ENCODE results near the gene ZNF784.

Gene ZNF784

GRCh38 chr19:55603581-55604292 lies 20.6 kb downstream of the ZNF784 start:
- Histone ChIP-seq H3K27ac (ENCODE audit: poor library complexity, severe bottlenecking) (peak overlapping the region; percentile 93), H3K4me1 (ENCODE audit: insufficient read depth, poor library complexity, severe bottlenecking) (peaks cover 15% of the 10 kb centered on the region), H3K4me3 (ENCODE audit: severe bottlenecking) (no peak overlapping the region), H3K36me3 (ENCODE audit: low read depth) (peaks cover 15% of the 10 kb centered on the region), H3K27me3 (ENCODE audit: insufficient read depth, poor library complexity, severe bottlenecking) (no peaks in the 10 kb centered on the region), H3K9me3 (ENCODE audit: severe bottlenecking) (no peaks in the 10 kb centered on the region)
- TF ChIP-seq CTCF (IDR thresholded peaks at IDR 0.05; ENCODE audit: poor library complexity, severe bottlenecking) = no peak
- ATAC-seq (ENCODE audit: low read depth) (no peak), DNase-seq (ENCODE audit: low spot score) (no peak)

GRCh38 chr19:55603115-55603514 lies 21.3 kb downstream of the ZNF784 start:
- TF ChIP-seq CTCF (IDR thresholded peaks at IDR 0.05; ENCODE audit: poor library complexity, severe bottlenecking) = no peak
- Histone ChIP-seq H3K4me1 (ENCODE audit: insufficient read depth, poor library complexity, severe bottlenecking) (peaks cover 15% of the 10 kb centered on the region), H3K4me3 (ENCODE audit: severe bottlenecking) (no peak overlapping the region), H3K9me3 (ENCODE audit: severe bottlenecking) (no peaks in the 10 kb centered on the region), H3K27ac (ENCODE audit: poor library complexity, severe bottlenecking) (peak overlapping the region; percentile 93), H3K27me3 (ENCODE audit: insufficient read depth, poor library complexity, severe bottlenecking) (no peaks in the 10 kb centered on the region), H3K36me3 (ENCODE audit: low read depth) (peaks cover 15% of the 10 kb centered on the region)
- DNase-seq (ENCODE audit: low spot score) (no peak), ATAC-seq (ENCODE audit: low read depth) (no peak)

DNA sequence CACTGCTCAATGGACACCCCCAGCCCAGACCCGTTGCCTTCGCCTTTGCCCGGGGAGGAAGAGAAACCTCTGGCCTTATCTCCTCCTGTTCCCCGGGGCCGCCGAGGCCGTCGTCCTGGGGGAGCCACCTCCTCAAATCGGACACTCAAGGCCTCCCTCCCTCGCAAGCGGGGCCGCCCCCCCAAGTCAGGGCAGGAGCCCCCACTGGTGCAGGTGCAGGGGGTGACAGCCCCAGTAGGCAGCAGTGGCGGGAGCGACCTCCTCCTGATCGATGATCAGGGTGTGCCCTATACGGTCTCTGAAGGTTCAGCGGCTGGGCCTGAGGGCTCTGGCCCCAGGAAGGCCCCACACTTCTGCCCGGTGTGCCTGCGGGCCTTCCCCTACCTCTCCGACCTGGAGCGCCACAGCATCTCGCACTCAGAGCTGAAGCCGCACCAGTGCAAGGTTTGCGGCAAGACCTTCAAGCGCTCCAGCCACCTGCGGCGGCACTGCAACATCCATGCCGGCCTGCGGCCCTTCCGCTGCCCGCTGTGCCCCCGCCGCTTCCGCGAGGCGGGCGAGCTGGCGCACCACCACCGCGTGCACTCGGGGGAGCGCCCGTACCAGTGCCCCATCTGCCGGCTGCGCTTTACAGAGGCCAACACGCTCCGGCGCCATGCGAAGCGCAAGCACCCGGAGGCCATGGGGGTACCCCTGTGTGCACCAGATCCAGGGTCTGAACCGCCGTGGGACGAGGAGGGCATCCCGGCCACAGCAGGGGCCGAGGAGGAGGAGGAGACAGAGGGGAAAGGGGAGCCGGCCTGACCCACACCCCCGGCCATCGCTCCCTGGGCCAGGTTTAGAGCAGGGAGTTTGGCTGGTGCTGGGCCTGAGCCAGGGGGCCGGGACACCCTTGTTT lies 22.0 kb downstream of the ZNF784 start:
- peaks cover 15% of the 10 kb centered on the region for H3K4me1 ChIP-seq (ENCODE audit: insufficient read depth, poor library complexity, severe bottlenecking)
- no peaks in the 10 kb centered on the region for H3K9me3 ChIP-seq (ENCODE audit: severe bottlenecking)
- TF ChIP-seq CTCF (IDR thresholded peaks at IDR 0.05; ENCODE audit: poor library complexity, severe bottlenecking) = no peak
- no peak overlapping the region for H3K4me3 ChIP-seq (ENCODE audit: severe bottlenecking)
- H3K36me3 ChIP-seq (ENCODE audit: low read depth) = peaks cover 13% of the 10 kb centered on the region
- no peak for ATAC-seq (ENCODE audit: low read depth)
- no peaks in the 10 kb centered on the region for H3K27me3 ChIP-seq (ENCODE audit: insufficient read depth, poor library complexity, severe bottlenecking)
- peak overlapping the region; percentile 83 for H3K27ac ChIP-seq (ENCODE audit: poor library complexity, severe bottlenecking)
- DNase-seq (ENCODE audit: low spot score) = no peak

GRCh38 chr19:55601084-55601483 lies 23.3 kb downstream of the ZNF784 start:
- DNase-seq (ENCODE audit: low spot score) (no peak), ATAC-seq (ENCODE audit: low read depth) (no peak)
- Histone ChIP-seq H3K27ac (ENCODE audit: poor library complexity, severe bottlenecking) (peak overlapping the region; percentile 83), H3K4me3 (ENCODE audit: severe bottlenecking) (peak overlapping the region; percentile 67), H3K27me3 (ENCODE audit: insufficient read depth, poor library complexity, severe bottlenecking) (no peaks in the 10 kb centered on the region), H3K36me3 (ENCODE audit: low read depth) (peaks cover 12% of the 10 kb centered on the region; the same call in 1 of the 2 replicates), H3K4me1 (ENCODE audit: insufficient read depth, poor library complexity, severe bottlenecking) (peaks cover 9% of the 10 kb centered on the region), H3K9me3 (ENCODE audit: severe bottlenecking) (no peaks in the 10 kb centered on the region)
- no peak for TF ChIP-seq CTCF (IDR thresholded peaks at IDR 0.05; ENCODE audit: poor library complexity, severe bottlenecking)

Data from RWPE2 (cell line).